ENCODE results near the gene STIMATE. TPM values are rescaled to one million over a fixed set of nuclear protein-coding genes. Genes with fewer than 3 reads are reported as not detected.

STIMATE gene
- total and polyA plus RNA-seq, 2 experiments from 2014 or later = 7.3 to 17.4 TPM

GRCh38 chr3:52820736-52821135, 76.6 kb downstream of the STIMATE start:
- Histone ChIP-seq H3K27ac (no peak overlapping the region), H3K4me3 (no peak overlapping the region), H3K27me3 (no peaks in the 10 kb centered on the region), H3K36me3 (no peaks in the 10 kb centered on the region), H3K4me1 (ENCODE audit: low read depth) (peaks cover 5% of the 10 kb centered on the region), H3K9me3 (ENCODE audit: low read depth) (no peaks in the 10 kb centered on the region)
- TF ChIP-seq CTCF (IDR thresholded peaks at IDR 0.05; ENCODE audit: low read depth, low read length) = peak; percentile 74
- peak; percentile 26 to 48 for DNase-seq (ENCODE audit: low read depth in 1 of 2, low spot score in 1 of 2)

GRCh38 chr3:52819936-52820335, 77.4 kb downstream of the STIMATE start:
- Histone ChIP-seq H3K36me3 (no peaks in the 10 kb centered on the region), H3K9me3 (ENCODE audit: low read depth) (no peaks in the 10 kb centered on the region), H3K27ac (no peak overlapping the region), H3K4me1 (ENCODE audit: low read depth) (peaks cover 5% of the 10 kb centered on the region), H3K4me3 (no peak overlapping the region), H3K27me3 (no peaks in the 10 kb centered on the region)
- DNase-seq (ENCODE audit: low read depth in 1 of 2, low spot score in 1 of 2) = peak in 1 of 2 donors; percentile 41
- TF ChIP-seq CTCF (IDR thresholded peaks at IDR 0.05; ENCODE audit: low read depth, low read length) = no peak

GRCh38 chr3:52817860-52818259, 79.5 kb downstream of the STIMATE start:
- DNase-seq (ENCODE audit: low read depth in 1 of 2, low spot score in 1 of 2) = no peak
- Histone ChIP-seq H3K27me3 (no peaks in the 10 kb centered on the region), H3K9me3 (ENCODE audit: low read depth) (no peaks in the 10 kb centered on the region), H3K27ac (no peak overlapping the region), H3K36me3 (no peaks in the 10 kb centered on the region), H3K4me3 (no peak overlapping the region), H3K4me1 (ENCODE audit: low read depth) (peaks cover 5% of the 10 kb centered on the region)
- no peak for TF ChIP-seq CTCF (IDR thresholded peaks at IDR 0.05; ENCODE audit: low read depth, low read length)

GRCh38 chr3:52817221-52817620, 80.1 kb downstream of the STIMATE start:
- TF ChIP-seq CTCF (IDR thresholded peaks at IDR 0.05; ENCODE audit: low read depth, low read length) = no peak
- no peak for DNase-seq (ENCODE audit: low read depth in 1 of 2, low spot score in 1 of 2)
- peaks cover 5% of the 10 kb centered on the region for H3K4me1 ChIP-seq (ENCODE audit: low read depth)
- no peak overlapping the region for H3K27ac ChIP-seq
- H3K4me3 ChIP-seq = no peak overlapping the region
- no peaks in the 10 kb centered on the region for H3K27me3 ChIP-seq
- no peaks in the 10 kb centered on the region for H3K36me3 ChIP-seq
- H3K9me3 ChIP-seq (ENCODE audit: low read depth) = no peaks in the 10 kb centered on the region

GRCh38 chr3:52816654-52817053, 80.7 kb downstream of the STIMATE start:
- Histone ChIP-seq H3K4me3 (no peak overlapping the region), H3K36me3 (no peaks in the 10 kb centered on the region), H3K9me3 (ENCODE audit: low read depth) (no peaks in the 10 kb centered on the region), H3K4me1 (ENCODE audit: low read depth) (peaks cover 5% of the 10 kb centered on the region), H3K27ac (no peak overlapping the region), H3K27me3 (no peaks in the 10 kb centered on the region)
- no peak for DNase-seq (ENCODE audit: low read depth in 1 of 2, low spot score in 1 of 2)
- TF ChIP-seq CTCF (IDR thresholded peaks at IDR 0.05; ENCODE audit: low read depth, low read length) = no peak

- no peaks in the 10 kb centered on the region for H3K9me3 ChIP-seq (ENCODE audit: low read depth)
- H3K36me3 ChIP-seq = no peaks in the 10 kb centered on the region
- H3K4me3 ChIP-seq = no peak overlapping the region
- no peaks in the 10 kb centered on the region for H3K27me3 ChIP-seq
- no peak for DNase-seq (ENCODE audit: low read depth in 1 of 2, low spot score in 1 of 2)
- H3K4me1 ChIP-seq (ENCODE audit: low read depth) = peaks cover 5% of the 10 kb centered on the region
- TF ChIP-seq CTCF (IDR thresholded peaks at IDR 0.05; ENCODE audit: low read depth, low read length) = no peak
- no peak overlapping the region for H3K27ac ChIP-seq
Observed at GRCh38 chr3:52816199-52816598, 81.1 kb downstream of the STIMATE start.

Measured in cardiac muscle cell (in vitro differentiated cells and primary cell).